GM19023 (cell line): ENCODE measurements around the gene ADGRG1.
A peak's percentile ranks its signal among the peaks of the same experiment; 100 is the strongest.

ENCODE experiments used
- ATAC-seq: cut with Tn5 transposase; IDR thresholded peaks from one replicate; pipeline ENCODE4 v1.9.1; 2021; ENCODE audit warnings: mild to moderate bottlenecking, moderate library complexity; ENCODE audit not compliant: unreplicated experiment

The ADGRG1 gene

GRCh38 chr16:57681950-57682728 is 53.7 kb downstream of the ADGRG1 start:
- no peak for ATAC-seq

- ATAC-seq: no peak
Observed at GRCh38 chr16:57682809-57683635, 54.6 kb downstream of the ADGRG1 start.

- ATAC-seq: no peak
Observed at GRCh38 chr16:57683636-57684545, 55.5 kb downstream of the ADGRG1 start.

- no peak for ATAC-seq
Observed at GRCh38 chr16:57684626-57685358, 56.4 kb downstream of the ADGRG1 start.

GRCh38 chr16:57685633-57686032 is 57.2 kb downstream of the ADGRG1 start:
- no peak for ATAC-seq

- no peak for ATAC-seq
Observed at GRCh38 chr16:57686577-57686976, 58.1 kb downstream of the ADGRG1 start.

GRCh38 chr16:57687363-57687929 is 59.0 kb downstream of the ADGRG1 start:
- no peak for ATAC-seq

- ATAC-seq: no peak
Observed at GRCh38 chr16:57688487-57688986, 60.1 kb downstream of the ADGRG1 start.

- ATAC-seq: no peak
Observed at GRCh38 chr16:57688987-57689761, 60.7 kb downstream of the ADGRG1 start.

- ATAC-seq: peak; percentile 76
Observed at GRCh38 chr16:57689762-57690558, 61.5 kb downstream of the ADGRG1 start.

GRCh38 chr16:57690782-57691471 is 62.5 kb downstream of the ADGRG1 start:
- ATAC-seq: no peak

- ATAC-seq: no peak
Observed at GRCh38 chr16:57692636-57693035, 64.2 kb downstream of the ADGRG1 start.

- ATAC-seq: no peak
Observed at GRCh38 chr16:57693550-57693949, 65.1 kb downstream of the ADGRG1 start.

- no peak for ATAC-seq
Observed at GRCh38 chr16:57694231-57694724, 65.8 kb downstream of the ADGRG1 start.

GRCh38 chr16:57694725-57695679 is 66.6 kb downstream of the ADGRG1 start, which contains the start of gene DRC7:
TSS of gene DRC7 (plus strand) at chr16:57694806. CDS start at chr16:57697950, 3,144 bp downstream.
- ATAC-seq: no peak

- ATAC-seq: no peak
Observed at GRCh38 chr16:57695680-57696069, 67.2 kb downstream of the ADGRG1 start.
